Transverse colon (tissue), 4 donors: Measurements from ENCODE around the gene COX7A2L. TPM values are rescaled to one million over a fixed set of nuclear protein-coding genes. Genes with fewer than 3 reads are reported as not detected.

Experiments used
- DNase-seq: peaks from one replicate; pipeline ENCODE4 v3.0.0-alpha.2; 2019
- H3K27ac ChIP-seq, 4 donors: fragments of 200-600 bp; sonication (generic); 2 replicates each; pipeline ENCODE4 v1.5.1; 2016 to 2018; ENCODE audit warnings: inconsistent platforms in 4 of 4
- H3K27me3 ChIP-seq: fragments of 200-600 bp; sonication (generic); 2 replicates; pipeline ENCODE4 v1.5.1; 2017; ENCODE audit warnings: inconsistent platforms
- H3K36me3 ChIP-seq, 4 donors: fragments of 200-600 bp; sonication (generic); 2 replicates each; pipeline ENCODE4 v1.5.1; 2017 to 2019; ENCODE audit warnings: inconsistent platforms in 4 of 4
- H3K4me1 ChIP-seq, 4 donors: fragments of 200-600 bp; sonication (generic); 2 replicates each; pipeline ENCODE4 v1.5.1; 2017 to 2020; ENCODE audit warnings: inconsistent platforms in 4 of 4
- H3K4me3 ChIP-seq, 4 donors: fragments of 200-600 bp; sonication (generic); 1 replicate in 1 of 4; 2 replicates in 3 of 4; pipeline versions ENCODE4 v1.5.1 to v1.6.1; 2017 to 2019; ENCODE audit warnings: inconsistent platforms in 4 of 4
- H3K9me3 ChIP-seq, 2 donors: fragments of 200-600 bp; sonication (generic); 2 replicates each; pipeline ENCODE4 v1.5.1; 2017 to 2019; ENCODE audit warnings: inconsistent platforms in 2 of 2
- CTCF ChIP-seq, 5 experiments: fragments of 200-600 bp in 3 of 5; fragments of 450-650 bp in 2 of 5; sonication (generic) in 3 of 5; IDR thresholded peaks; 1 replicate in 2 of 5; 2 replicates in 3 of 5; pipeline ENCODE4 v1.5.1; 2016 to 2017; ENCODE audit warnings: antibody characterized with exemption in 5 of 5, inconsistent platforms in 3 of 5, mild to moderate bottlenecking in 2 of 5, moderate library complexity in 1 of 5
- EP300 ChIP-seq: sonication (generic); formaldehyde crosslinking; IDR thresholded peaks from one replicate; pipeline ENCODE4 v1.6.1; 2017; ENCODE audit warnings: antibody characterized with exemption, low read depth
- POLR2A ChIP-seq: fragments of 450-650 bp; IDR thresholded peaks from one replicate; pipeline ENCODE4 v1.6.1; 2016; ENCODE audit warnings: antibody characterized with exemption, mild to moderate bottlenecking, moderate library complexity
- POLR2AphosphoS5 ChIP-seq, 3 donors: sonication (generic); formaldehyde crosslinking; IDR thresholded peaks; one replicate each; pipeline ENCODE4 v1.6.1; 2016; ENCODE audit warnings: antibody characterized with exemption in 3 of 3
- WGBS, 2 donors: methylation state at CpG; one replicate each; pipeline ENCODE4 v1.1.5; 2018; ENCODE audit warnings: low coverage in 1 of 2; 5-methylcytosine and 5-hydroxymethylcytosine counted together
- in situ Hi-C, 4 donors: fragments of 200-750 bp; cut with MboI; loops; one replicate each; pipeline versions ENCODE4 v1.15.0 to v1.15.1; 2017; ENCODE audit warnings: low sequenced_read_pairs in 3 of 4, low pct_ligation_motif_present in 1 of 4, low pct_unique_long_range_greater_than_20kb in 1 of 4
- intact Hi-C: fragments of 100-400 bp; cut with DNase I; formaldehyde crosslinking; loops from one replicate; pipeline ENCODE4 v1.15.1; 2023; ENCODE audit warnings: low total_unique reads
- total RNA-seq, 4 donors: library from RNA; depleted of rRNA; stranded (reverse); fragments of >200 nt; gene quantifications; one replicate each; pipeline ENCODE4 v1.1.0, GENCODE V29; 2016

COX7A2L gene
- total RNA-seq, 4 donors from 2014 or later: 12.3 to 180 (median 152) TPM

- 60% methylated on average over 3 of the region's 3 CpGs; no CpG with 5 or more reads in 1 of the 2 donors for WGBS, 2 donors
- no peaks in the 10 kb centered on the region for H3K36me3 ChIP-seq
- DNase-seq: no peak
- no peak overlapping the region for H3K4me3 ChIP-seq
- no peak overlapping the region for H3K27ac ChIP-seq
- no peaks in the 10 kb centered on the region for H3K27me3 ChIP-seq
- in situ Hi-C loops: loop anchor here in 2 of 4 donors (25.0 kb wide), 2 partner anchors 277 to 502 kb away; no protein-coding TSS in a partner anchor
- intact Hi-C loops: no loop called here
- no peak for TF ChIP-seq POLR2AphosphoS5 (IDR thresholded peaks at IDR 0.05)
- TF ChIP-seq CTCF (IDR thresholded peaks at IDR 0.05): no peak
- TF ChIP-seq EP300: no peak
- no peak for TF ChIP-seq POLR2A
- H3K4me1 ChIP-seq: peaks cover 6 to 47% (median 13%) of the 10 kb centered on the region in 4 donors
- no peaks in the 10 kb centered on the region for H3K9me3 ChIP-seq
These were observed 3.6 kb upstream of the COX7A2L start for GRCh38 chr2:42364658-42365057.

- DNase-seq: no peak
- H3K9me3 ChIP-seq: no peaks in the 10 kb centered on the region
- intact Hi-C loops: no loop called here
- no peaks in the 10 kb centered on the region for H3K36me3 ChIP-seq
- no peak for TF ChIP-seq EP300
- no peak for TF ChIP-seq CTCF (IDR thresholded peaks at IDR 0.05)
- no peak for TF ChIP-seq POLR2AphosphoS5 (IDR thresholded peaks at IDR 0.05)
- TF ChIP-seq POLR2A: no peak
- in situ Hi-C loops: loop anchor here in 2 of 4 donors (25.0 kb wide), 2 partner anchors 276 to 501 kb away; no protein-coding TSS in a partner anchor
- WGBS, 2 donors: 66 to 95% methylated on average over 3 of the region's 3 CpGs
- no peaks in the 10 kb centered on the region for H3K27me3 ChIP-seq
- no peak overlapping the region for H3K27ac ChIP-seq
- H3K4me1 ChIP-seq: peaks cover 6 to 49% (median 22%) of the 10 kb centered on the region in 4 donors
- no peak overlapping the region for H3K4me3 ChIP-seq
These were observed 2.4 kb upstream of the COX7A2L start for GRCh38 chr2:42363413-42363812.

GRCh38 chr2:42361728-42362283 is 789 bp upstream of the COX7A2L start:
- Histone ChIP-seq H3K27ac (peak overlapping the region; percentile 92 to 97 (median 94)), H3K36me3 (no peaks in the 10 kb centered on the region), H3K27me3 (no peaks in the 10 kb centered on the region), H3K9me3 (no peaks in the 10 kb centered on the region), H3K4me3 (peak overlapping the region; percentile 18 to 88 (median 84)), H3K4me1 (peaks cover 6 to 47% (median 17%) of the 10 kb centered on the region in 4 donors)
- DNase-seq: no peak
- intact Hi-C loops: no loop called here
- TF ChIP-seq CTCF (IDR thresholded peaks at IDR 0.05) (no peak), EP300 (no peak), POLR2AphosphoS5 (IDR thresholded peaks at IDR 0.05) (no peak), POLR2A (no peak)
- in situ Hi-C loops: loop anchor here in 2 of 4 donors (25.0 kb wide), 2 partner anchors 275 to 500 kb away; no protein-coding TSS in a partner anchor
- WGBS, 2 donors: 13 to 38% methylated on average over 3 to 6 of the region's 6 CpGs

- intact Hi-C loops: no loop called here
- Histone ChIP-seq H3K27ac (peak overlapping the region; percentile 92 to 97 (median 94)), H3K9me3 (no peaks in the 10 kb centered on the region), H3K27me3 (no peaks in the 10 kb centered on the region), H3K4me1 (peaks cover 6 to 41% (median 17%) of the 10 kb centered on the region in 4 donors), H3K4me3 (peak overlapping the region; percentile 76 to 88 (median 84)), H3K36me3 (no peaks in the 10 kb centered on the region)
- in situ Hi-C loops: loop anchor here in 2 of 4 donors (25.0 kb wide), 2 partner anchors 273 to 498 kb away; no protein-coding TSS in a partner anchor
- 0% methylated on average over 11 to 15 of the region's 15 CpGs for WGBS, 2 donors
- no peak for DNase-seq
- TF ChIP-seq CTCF (IDR thresholded peaks at IDR 0.05) (no peak), POLR2A (no peak), EP300 (no peak)
These were observed 526 bp downstream of the COX7A2L start for GRCh38 chr2:42360493-42360889.
